HepG2 (cell line): ENCODE measurements around the gene STIM1. TPM values are rescaled to one million over a fixed set of nuclear protein-coding genes. Genes with fewer than 3 reads are reported as not detected.

ENCODE experiments used
- ELF3 ChIP-seq: IDR thresholded peaks from 2 replicates; pipeline ENCODE4 v1.6.1; 2016; ENCODE audit warnings: missing genetic modification reagents, missing compliant biosample characterization
- ERF ChIP-seq: IDR thresholded peaks from 2 replicates; pipeline ENCODE4 v1.6.1; 2018; ENCODE audit warnings: missing biosample characterization, missing genetic modification reagents
- GATAD2A ChIP-seq: IDR thresholded peaks from 2 replicates; pipeline ENCODE4 v1.6.1; 2016
- GFI1 ChIP-seq: sonication (generic); formaldehyde crosslinking; IDR thresholded peaks from 2 replicates; pipeline ENCODE4 v1.5.0; 2020; ENCODE audit warnings: missing genetic modification reagents, mild to moderate bottlenecking, borderline replicate concordance
- HNF4A ChIP-seq: sonication (generic); formaldehyde crosslinking; IDR thresholded peaks from 2 replicates; pipeline ENCODE4 v1.4.0; 2020; ENCODE audit warnings: missing genetic modification reagents
- HOXA3 ChIP-seq: sonication (generic); formaldehyde crosslinking; IDR thresholded peaks from 2 replicates; pipeline ENCODE4 v1.5.0; 2020; ENCODE audit warnings: missing genetic modification reagents
- KMT2A ChIP-seq: sonication (generic); formaldehyde crosslinking; IDR thresholded peaks from 2 replicates; pipeline ENCODE4 v1.4.0; 2020; ENCODE audit warnings: missing genetic modification reagents
- LCORL ChIP-seq, 2 experiments: fragments of 450-650 bp in 1 of 2; sonication (generic) in 1 of 2; formaldehyde crosslinking in 1 of 2; IDR thresholded peaks; 2 replicates each; pipeline versions ENCODE4 v1.5.0 to v1.6.1; 2017 to 2020; ENCODE audit warnings: antibody characterized with exemption in 1 of 2, missing genetic modification reagents in 1 of 2
- NR2C2 ChIP-seq: sonication (generic); formaldehyde crosslinking; IDR thresholded peaks from 2 replicates; pipeline ENCODE4 v1.4.0; 2020; ENCODE audit warnings: missing genetic modification reagents, mild to moderate bottlenecking, moderate library complexity, borderline replicate concordance
- PAXIP1 ChIP-seq: sonication (generic); formaldehyde crosslinking; conservative IDR thresholded peaks from 2 replicates; pipeline ENCODE4 v1.4.0; 2020; ENCODE audit warnings: mild to moderate bottlenecking, missing genetic modification reagents, moderate library complexity
- RXRB ChIP-seq: IDR thresholded peaks from 2 replicates; pipeline ENCODE4 v1.6.1; 2016; ENCODE audit warnings: borderline replicate concordance, missing genetic modification reagents, missing compliant biosample characterization
- SALL1 ChIP-seq: sonication (generic); formaldehyde crosslinking; IDR thresholded peaks from 2 replicates; pipeline ENCODE4 v1.8.0; 2022; ENCODE audit warnings: mild to moderate bottlenecking, missing genetic modification reagents
- SNRNP70 ChIP-seq: fragments of 200-400 bp; formaldehyde crosslinking; IDR thresholded peaks from 2 replicates; pipeline ENCODE4 v1.6.1; 2017; ENCODE audit warnings: mild to moderate bottlenecking, low read depth, low read length, moderate library complexity
- SP1 ChIP-seq, 2 experiments: fragments of 450-650 bp in 1 of 2; sonication (generic) in 1 of 2; formaldehyde crosslinking in 1 of 2; IDR thresholded peaks; 2 replicates each; pipeline versions ENCODE4 v1.4.0 to v1.6.1; 2016 to 2020; ENCODE audit warnings: missing genetic modification reagents in 1 of 2
- SSRP1 ChIP-seq: IDR thresholded peaks from 2 replicates; pipeline ENCODE4 v1.6.1; 2016; ENCODE audit warnings: control low read depth
- TARDBP ChIP-seq: sonication (generic); formaldehyde crosslinking; IDR thresholded peaks from 2 replicates; pipeline ENCODE4 v1.8.0; 2022; ENCODE audit warnings: mild to moderate bottlenecking, missing genetic modification reagents
- TBX3 ChIP-seq: fragments of 450-650 bp; IDR thresholded peaks from 2 replicates; pipeline ENCODE4 v1.6.1; 2017; ENCODE audit warnings: antibody characterized with exemption, mild to moderate bottlenecking, inconsistent platforms, borderline replicate concordance
- U2AF2 ChIP-seq: fragments of 200-400 bp; formaldehyde crosslinking; IDR thresholded peaks from 2 replicates; pipeline ENCODE4 v1.6.1; 2017; ENCODE audit warnings: low read depth, mild to moderate bottlenecking, low read length
- YEATS2 ChIP-seq: sonication (generic); formaldehyde crosslinking; IDR thresholded peaks from 2 replicates; pipeline ENCODE4 v1.4.0; 2020; ENCODE audit warnings: missing genetic modification reagents, borderline replicate concordance
- ZNF292 ChIP-seq: sonication (generic); formaldehyde crosslinking; IDR thresholded peaks from 2 replicates; pipeline ENCODE4 v1.8.1; 2022; ENCODE audit warnings: mild to moderate bottlenecking, low read depth, missing genetic modification reagents, borderline replicate concordance
- ZNF503 ChIP-seq: sonication (generic); formaldehyde crosslinking; IDR thresholded peaks from 2 replicates; pipeline ENCODE4 v1.4.0; 2020; ENCODE audit warnings: missing genetic modification reagents
- ZNF572 ChIP-seq: sonication (generic); formaldehyde crosslinking; IDR thresholded peaks from 2 replicates; pipeline ENCODE4 v1.5.1; 2020; ENCODE audit warnings: mild to moderate bottlenecking, missing genetic modification reagents
- ZNF614 ChIP-seq: IDR thresholded peaks from 2 replicates; pipeline ENCODE4 v1.6.1; 2018; ENCODE audit warnings: missing biosample characterization, missing genetic modification reagents, inconsistent platforms, borderline replicate concordance
- polyA plus RNA-seq, 8 experiments: library from polyadenylated mRNA; depleted of rRNA in 3 of 8; stranded (reverse) in 7 of 8; unstranded in 1 of 8; fragments of >200 nt; fragmentation: Illumina TruSeq in 4 of 8; extraction: Trizol in 4 of 8; gene quantifications; 2 replicates each; pipeline versions ENCODE4 v1.2.1 to v1.2.3, GENCODE V29; 2011 to 2016; ENCODE audit warnings: low read depth in 4 of 8, missing spikeins in 1 of 8, mixed read lengths in 1 of 8; ENCODE audit not compliant: insufficient read depth in 1 of 8
- total RNA-seq, 5 experiments: library from RNA; depleted of rRNA; stranded (reverse); fragments of >200 nt; fragmentation: Illumina TruSeq; extraction: Trizol; gene quantifications; 2 replicates each; pipeline ENCODE4 v1.2.3, GENCODE V29; 2016; ENCODE audit warnings: low read depth in 1 of 5
- TF ChIP-seq, protein P1 (sequence below): sonication (generic); formaldehyde crosslinking; IDR thresholded peaks from 2 replicates; pipeline ENCODE4 v1.5.1; 2020; ENCODE audit warnings: mild to moderate bottlenecking, moderate library complexity, missing genetic modification reagents

Gene STIM1
- total and polyA plus RNA-seq, 2 of the 13 experiments (the other 11 are each of a cell fraction or from before 2014, with no cell fraction given), result 19.2 to 28.5 TPM

GRCh38 chr11:3879967-3880542 is 24.6 kb downstream of the STIM1 start (continued):
- TF ChIP-seq, protein P1, sequence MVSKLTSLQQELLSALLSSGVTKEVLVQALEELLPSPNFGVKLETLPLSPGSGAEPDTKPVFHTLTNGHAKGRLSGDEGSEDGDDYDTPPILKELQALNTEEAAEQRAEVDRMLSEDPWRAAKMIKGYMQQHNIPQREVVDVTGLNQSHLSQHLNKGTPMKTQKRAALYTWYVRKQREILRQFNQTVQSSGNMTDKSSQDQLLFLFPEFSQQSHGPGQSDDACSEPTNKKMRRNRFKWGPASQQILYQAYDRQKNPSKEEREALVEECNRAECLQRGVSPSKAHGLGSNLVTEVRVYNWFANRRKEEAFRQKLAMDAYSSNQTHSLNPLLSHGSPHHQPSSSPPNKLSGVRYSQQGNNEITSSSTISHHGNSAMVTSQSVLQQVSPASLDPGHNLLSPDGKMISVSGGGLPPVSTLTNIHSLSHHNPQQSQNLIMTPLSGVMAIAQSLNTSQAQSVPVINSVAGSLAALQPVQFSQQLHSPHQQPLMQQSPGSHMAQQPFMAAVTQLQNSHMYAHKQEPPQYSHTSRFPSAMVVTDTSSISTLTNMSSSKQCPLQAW (CRISPR knock-in tag), result peak; percentile 99
- TF ChIP-seq TBX3 (no peak), ELF3 (CRISPR knock-in tag) (peak; percentile 86), TARDBP (CRISPR knock-in tag) (peak; percentile 80), SNRNP70 (no peak), SSRP1 (CRISPR knock-in tag) (no peak), ZNF292 (CRISPR knock-in tag) (peak; percentile 67; the same call in 1 of the 2 replicates), NR2C2 (CRISPR knock-in tag) (peak; percentile 35; the same call in 1 of the 2 replicates), HOXA3 (CRISPR knock-in tag) (peak; percentile 31; the same call in 1 of the 2 replicates), ZNF614 (CRISPR knock-in tag) (peak; percentile 81; the same call in 1 of the 2 replicates), SP1 (IDR thresholded peaks at IDR 0.05) (no peak), SP1 (CRISPR knock-in tag; IDR thresholded peaks at IDR 0.05) (no peak), ZNF503 (CRISPR knock-in tag) (no peak), PAXIP1 (CRISPR knock-in tag) (peak; percentile 89), SALL1 (peak; percentile 78), GATAD2A (CRISPR knock-in tag) (peak; percentile 80), LCORL (IDR thresholded peaks at IDR 0.05) (no peak), LCORL (CRISPR knock-in tag; IDR thresholded peaks at IDR 0.05) (peak; percentile 72; the same call in 1 of the 2 replicates), ZNF572 (CRISPR knock-in tag) (peak; percentile 100), GFI1 (CRISPR knock-in tag) (0 out of 2 replicates have a peak, but pooled peaks have one; percentile 43), YEATS2 (CRISPR knock-in tag) (peak; percentile 14; the same call in 1 of the 2 replicates), U2AF2 (no peak), ERF (CRISPR knock-in tag) (peak; percentile 66), HNF4A (CRISPR knock-in tag) (peak; percentile 48), KMT2A (CRISPR knock-in tag) (peak; percentile 34; the same call in 1 of the 2 replicates), RXRB (CRISPR knock-in tag) (peak; percentile 71; the same call in 1 of the 2 replicates)
